Neural progenitor cell (in vitro differentiated cells): ENCODE data around the gene RNF166. TPM values are rescaled to one million over a fixed set of nuclear protein-coding genes. Genes with fewer than 3 reads are reported as not detected.
A peak's percentile ranks its signal among the peaks of the same experiment; 100 is the strongest.

Experiments
- DNase-seq: peaks from one replicate; pipeline ENCODE4 v3.0.0-alpha.2; 2016; ENCODE audit warnings: low spot score
- H2AFZ ChIP-seq: fragments of 200-600 bp; sonication (generic); replicated peaks from 2 replicates; pipeline ENCODE4 v1.6.1; 2016; ENCODE audit warnings: antibody characterized with exemption
- H3F3A ChIP-seq: fragments of 200-600 bp; sonication (generic); 2 replicates; pipeline ENCODE4 v1.6.1; 2016; ENCODE audit warnings: antibody characterized with exemption, low read depth
- H3K27ac ChIP-seq: fragments of 200-600 bp; sonication (generic); 2 replicates; pipeline ENCODE4 v1.5.1; 2016; ENCODE audit warnings: mild to moderate bottlenecking
- H3K27me3 ChIP-seq: fragments of 200-600 bp; sonication (generic); 2 replicates; pipeline ENCODE4 v1.6.1; 2016; ENCODE audit warnings: mild to moderate bottlenecking, moderate library complexity
- H3K36me3 ChIP-seq: fragments of 200-600 bp; sonication (generic); 2 replicates; pipeline ENCODE4 v1.5.1; 2016
- H3K4me1 ChIP-seq: fragments of 200-600 bp; sonication (generic); 2 replicates; pipeline ENCODE4 v1.6.1; 2016; ENCODE audit warnings: mixed run types
- H3K4me2 ChIP-seq: fragments of 200-600 bp; sonication (generic); 2 replicates; pipeline ENCODE4 v1.6.1; 2016
- H3K4me3 ChIP-seq: fragments of 200-600 bp; sonication (generic); 2 replicates; pipeline ENCODE4 v1.5.1; 2016
- H3K79me2 ChIP-seq: fragments of 200-600 bp; sonication (generic); 2 replicates; pipeline ENCODE4 v1.6.1; 2016; ENCODE audit warnings: low read depth
- H3K9ac ChIP-seq: fragments of 200-600 bp; sonication (generic); 2 replicates; pipeline ENCODE4 v1.6.1; 2016
- H3K9me3 ChIP-seq: fragments of 200-600 bp; sonication (generic); 2 replicates; pipeline ENCODE4 v1.5.1; 2016; ENCODE audit warnings: low read depth
- H4K20me1 ChIP-seq: fragments of 200-600 bp; sonication (generic); 2 replicates; pipeline ENCODE4 v1.6.1; 2016; ENCODE audit warnings: low read depth
- H3K27ac Mint-ChIP-seq: 3 replicates; pipeline ENCODE4 v1.8.0; 2021; ENCODE audit warnings: mixed read lengths
- H3K27me3 Mint-ChIP-seq: 2 replicates; pipeline ENCODE4 v1.8.0; 2022; ENCODE audit warnings: low read depth, mild to moderate bottlenecking, inconsistent platforms, moderate library complexity, mixed read lengths; ENCODE audit not compliant: insufficient read depth
- H3K36me3 Mint-ChIP-seq: 3 replicates; pipeline ENCODE4 v1.8.0; 2021; ENCODE audit warnings: mixed read lengths
- H3K4me1 Mint-ChIP-seq: 3 replicates; pipeline ENCODE4 v1.8.0; 2021; ENCODE audit warnings: mixed read lengths
- H3K4me3 Mint-ChIP-seq: 3 replicates; pipeline ENCODE4 v1.8.0; 2021; ENCODE audit warnings: mild to moderate bottlenecking, moderate library complexity, mixed read lengths
- H3K9me3 Mint-ChIP-seq: 3 replicates; pipeline ENCODE4 v1.8.0; 2020; ENCODE audit warnings: mixed read lengths
- EZH2 ChIP-seq: fragments of 200-600 bp; sonication (generic); IDR thresholded peaks from 2 replicates; pipeline ENCODE4 v1.6.1; 2017; ENCODE audit warnings: antibody characterized with exemption, mild to moderate bottlenecking, moderate library complexity
- EZH2phosphoT487 ChIP-seq: fragments of 200-600 bp; sonication (generic); IDR thresholded peaks from 2 replicates; pipeline ENCODE4 v1.6.1; 2017; ENCODE audit warnings: antibody characterized with exemption
- microRNA-seq: library from miRNA; unstranded; fragments of <30 nt; microRNA quantifications from one replicate; pipeline ENCODE4, GENCODE V29; 2016
- total RNA-seq: library from RNA; depleted of rRNA; stranded (reverse); fragments of >200 nt; gene quantifications from 2 replicates; pipeline ENCODE4 v1.2.3, GENCODE V29; 2015; ENCODE audit warnings: low replicate concordance
- TF ChIP-seq, protein P1 (sequence below): fragments of 200-600 bp; sonication (generic); IDR thresholded peaks from 2 replicates; pipeline ENCODE4 v1.5.1; 2017; ENCODE audit warnings: antibody characterized with exemption, mild to moderate bottlenecking

The RNF166 gene
- total RNA-seq, 1 donor from 2014 or later = 11.1 TPM

DNA sequence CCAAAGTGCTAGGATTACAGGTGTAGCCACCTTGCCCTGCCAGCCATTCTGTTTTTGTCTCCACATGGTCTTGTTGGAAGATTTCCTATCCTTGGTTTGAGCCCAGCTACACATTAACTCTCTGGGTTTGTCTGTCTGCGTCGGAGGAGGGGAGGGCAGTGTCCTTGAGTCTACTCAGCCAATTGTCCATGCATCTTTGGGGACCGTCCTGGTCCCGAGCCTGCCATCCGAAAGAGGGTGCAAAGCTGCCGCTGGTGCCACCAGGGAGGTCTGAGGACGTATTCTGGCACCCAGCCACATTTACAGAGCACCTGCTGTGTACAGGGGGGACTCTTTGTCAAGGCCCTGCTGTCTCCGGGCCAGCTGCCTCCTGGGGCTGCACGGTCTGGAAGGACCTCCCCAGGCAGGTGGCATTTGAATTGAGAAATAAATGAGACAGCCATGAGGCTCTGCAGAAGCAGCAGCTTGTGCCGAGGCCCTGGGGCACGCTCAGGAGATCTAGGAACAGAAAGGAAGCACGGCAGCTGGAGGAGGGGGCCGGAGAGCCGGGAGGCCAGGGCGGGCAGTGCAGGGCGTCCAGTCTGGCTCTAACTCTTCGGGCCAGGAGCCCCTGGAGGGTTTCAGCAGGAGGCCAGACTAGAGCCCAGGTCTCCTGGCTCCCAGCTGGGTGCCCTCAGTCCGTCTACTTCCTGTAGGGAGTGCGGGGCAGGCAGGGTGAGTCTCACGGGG is 56.8 kb downstream of the RNF166 start:
- peak overlapping the region; percentile 95 for H3K4me2 ChIP-seq
- H3K9ac ChIP-seq = no peak overlapping the region
- TF ChIP-seq, protein P1, sequence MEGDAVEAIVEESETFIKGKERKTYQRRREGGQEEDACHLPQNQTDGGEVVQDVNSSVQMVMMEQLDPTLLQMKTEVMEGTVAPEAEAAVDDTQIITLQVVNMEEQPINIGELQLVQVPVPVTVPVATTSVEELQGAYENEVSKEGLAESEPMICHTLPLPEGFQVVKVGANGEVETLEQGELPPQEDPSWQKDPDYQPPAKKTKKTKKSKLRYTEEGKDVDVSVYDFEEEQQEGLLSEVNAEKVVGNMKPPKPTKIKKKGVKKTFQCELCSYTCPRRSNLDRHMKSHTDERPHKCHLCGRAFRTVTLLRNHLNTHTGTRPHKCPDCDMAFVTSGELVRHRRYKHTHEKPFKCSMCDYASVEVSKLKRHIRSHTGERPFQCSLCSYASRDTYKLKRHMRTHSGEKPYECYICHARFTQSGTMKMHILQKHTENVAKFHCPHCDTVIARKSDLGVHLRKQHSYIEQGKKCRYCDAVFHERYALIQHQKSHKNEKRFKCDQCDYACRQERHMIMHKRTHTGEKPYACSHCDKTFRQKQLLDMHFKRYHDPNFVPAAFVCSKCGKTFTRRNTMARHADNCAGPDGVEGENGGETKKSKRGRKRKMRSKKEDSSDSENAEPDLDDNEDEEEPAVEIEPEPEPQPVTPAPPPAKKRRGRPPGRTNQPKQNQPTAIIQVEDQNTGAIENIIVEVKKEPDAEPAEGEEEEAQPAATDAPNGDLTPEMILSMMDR = no peak
- TF ChIP-seq EZH2 = no peak
- no peak for TF ChIP-seq EZH2phosphoT487
- DNase-seq = no peak
- no peak overlapping the region for H3K27ac ChIP-seq
- H3K4me1 ChIP-seq = peaks cover 10% of the 10 kb centered on the region
- H3K79me2 ChIP-seq = peaks cover 8% of the 10 kb centered on the region
- H3K9me3 ChIP-seq = no peaks in the 10 kb centered on the region
- peaks cover 27% of the 10 kb centered on the region for H3K4me1 Mint-ChIP-seq
- H3K27me3 ChIP-seq = no peaks in the 10 kb centered on the region
- peaks cover 20% of the 10 kb centered on the region for H4K20me1 ChIP-seq
- peak overlapping the region; percentile 65 for H3K4me3 Mint-ChIP-seq
- H3K9me3 Mint-ChIP-seq = no peaks in the 10 kb centered on the region
- peaks cover 9% of the 10 kb centered on the region for H3K27me3 Mint-ChIP-seq
- H3K27ac Mint-ChIP-seq = peak overlapping the region; percentile 62
- H3K36me3 Mint-ChIP-seq = peaks cover 2% of the 10 kb centered on the region
- H3K36me3 ChIP-seq = no peaks in the 10 kb centered on the region
- no peak overlapping the region for H2AFZ ChIP-seq
- H3F3A ChIP-seq = peaks cover 6% of the 10 kb centered on the region
- peak overlapping the region; percentile 79 for H3K4me3 ChIP-seq

DNA sequence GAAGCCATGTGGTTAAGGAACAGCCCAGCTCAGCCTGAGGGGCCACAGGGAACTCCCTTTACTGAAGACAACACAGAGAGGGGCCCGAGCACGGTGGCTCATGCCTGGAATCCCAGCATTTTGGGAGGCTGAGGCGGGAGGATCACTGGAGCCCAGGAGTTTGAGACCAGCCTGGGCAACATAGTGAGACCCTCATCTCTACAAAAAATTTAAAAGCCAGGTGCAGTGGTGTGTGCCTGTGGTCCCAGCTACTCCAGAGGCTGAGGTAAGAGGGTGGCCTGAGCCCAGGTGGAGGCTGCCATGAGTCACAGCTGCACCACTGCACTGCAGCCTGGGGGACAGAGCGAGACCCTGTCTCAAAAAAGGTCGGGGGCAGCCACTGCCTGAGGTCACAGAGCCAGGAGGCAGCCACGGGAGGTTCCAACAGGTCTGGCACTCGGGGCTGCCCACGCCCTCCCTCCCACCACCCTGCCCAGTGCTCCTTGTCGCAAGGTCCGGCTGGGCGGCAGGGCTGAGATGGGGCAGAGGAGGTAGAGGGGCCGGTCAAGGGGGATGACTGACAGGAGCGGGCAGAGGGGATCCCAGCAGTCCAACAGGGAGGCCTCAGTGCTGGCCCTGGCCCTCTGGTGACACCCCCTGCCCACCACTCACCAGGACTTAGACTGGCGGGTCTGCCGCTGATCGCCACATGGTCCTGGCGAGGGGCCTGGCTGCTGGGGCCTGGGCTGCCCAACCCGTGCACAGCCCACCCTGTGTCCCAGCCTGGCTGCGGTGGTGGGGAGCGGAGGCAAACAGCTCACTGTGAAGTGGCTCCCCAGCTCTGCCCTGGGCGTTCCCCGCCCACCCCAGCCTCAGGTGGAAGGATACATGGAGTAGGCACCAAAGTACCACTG is 58.8 kb downstream of the RNF166 start:
- Histone ChIP-seq H3K79me2 (peaks cover 8% of the 10 kb centered on the region), H3K4me1 (peaks cover 10% of the 10 kb centered on the region), H3K4me2 (no peak overlapping the region), H3K9ac (no peak overlapping the region), H3K27ac (no peak overlapping the region), H3K9me3 (no peaks in the 10 kb centered on the region), H3F3A (peaks cover 6% of the 10 kb centered on the region), H2AFZ (no peak overlapping the region), H4K20me1 (peaks cover 20% of the 10 kb centered on the region), H3K27me3 (no peaks in the 10 kb centered on the region), H3K4me3 (no peak overlapping the region), H3K36me3 (no peaks in the 10 kb centered on the region)
- H3K27me3 Mint-ChIP-seq = peaks cover 10% of the 10 kb centered on the region
- H3K27ac Mint-ChIP-seq = no peak overlapping the region
- DNase-seq = no peak
- peaks cover 32% of the 10 kb centered on the region for H3K4me1 Mint-ChIP-seq
- H3K36me3 Mint-ChIP-seq = no peaks in the 10 kb centered on the region
- no peaks in the 10 kb centered on the region for H3K9me3 Mint-ChIP-seq
- H3K4me3 Mint-ChIP-seq = no peak overlapping the region
- TF ChIP-seq, protein P1 = no peak
- TF ChIP-seq EZH2phosphoT487 = no peak
- TF ChIP-seq EZH2 = no peak

Small RNAs within 50 kb of the gene (microRNA-seq; reads per million reads assigned to microRNA genes)
- gene MIR4722 = not detected

Other genes starting within 250 kb of the RNF166 start
- 24.2 and 38.6 TPM in 2 replicates for gene ZC3H18, start 136.0 kb downstream of the RNF166 start, total RNA-seq
- not detected in 2 replicates for gene IL17C, start 67.8 kb downstream of the RNF166 start, total RNA-seq
- 29.9 and 101 TPM in 2 replicates for gene CYBA, start 55.4 kb downstream of the RNF166 start, total RNA-seq
- 12.7 and 53.7 TPM in 2 replicates for gene MVD, start 43.3 kb downstream of the RNF166 start, total RNA-seq
- gene SNAI3, start 19.9 kb downstream of the RNF166 start, total RNA-seq = 0.71 TPM in 1 of 2 replicates, not detected in the other
- gene CTU2, start 95 bp upstream of the RNF166 start, total RNA-seq = 4.7 and 11.0 TPM in 2 replicates
- gene PIEZO1, start 78.8 kb upstream of the RNF166 start, total RNA-seq = 5.5 and 26.9 TPM in 2 replicates
- gene CDT1, start 97.4 kb upstream of the RNF166 start, total RNA-seq = 7.8 and 57.9 TPM in 2 replicates
- 53.4 and 150 TPM in 2 replicates for gene APRT, start 105.5 kb upstream of the RNF166 start, total RNA-seq
- gene GALNS, start 150.5 kb upstream of the RNF166 start, total RNA-seq = 5.0 and 11.6 TPM in 2 replicates
- 31.8 and 48.5 TPM in 2 replicates for gene TRAPPC2L, start 150.7 kb upstream of the RNF166 start, total RNA-seq
- not detected in 2 replicates for gene PABPN1L, start 160.3 kb upstream of the RNF166 start, total RNA-seq